GM12873 (cell line): Measurements from ENCODE around the gene YRDC.

Source experiments
- TF ChIP-seq, protein P1 (sequence below): IDR thresholded peaks from 2 replicates; pipeline ENCODE4 v1.5.1; 2012; ENCODE audit warnings: low read depth, mild to moderate bottlenecking, moderate library complexity, low read length, control low read depth; ENCODE audit not compliant: insufficient read depth; ENCODE audit errors: missing control alignments

Gene YRDC

GRCh38 chr1:37753473-37754321, 54.3 kb downstream of the YRDC start:
- TF ChIP-seq, protein P1, sequence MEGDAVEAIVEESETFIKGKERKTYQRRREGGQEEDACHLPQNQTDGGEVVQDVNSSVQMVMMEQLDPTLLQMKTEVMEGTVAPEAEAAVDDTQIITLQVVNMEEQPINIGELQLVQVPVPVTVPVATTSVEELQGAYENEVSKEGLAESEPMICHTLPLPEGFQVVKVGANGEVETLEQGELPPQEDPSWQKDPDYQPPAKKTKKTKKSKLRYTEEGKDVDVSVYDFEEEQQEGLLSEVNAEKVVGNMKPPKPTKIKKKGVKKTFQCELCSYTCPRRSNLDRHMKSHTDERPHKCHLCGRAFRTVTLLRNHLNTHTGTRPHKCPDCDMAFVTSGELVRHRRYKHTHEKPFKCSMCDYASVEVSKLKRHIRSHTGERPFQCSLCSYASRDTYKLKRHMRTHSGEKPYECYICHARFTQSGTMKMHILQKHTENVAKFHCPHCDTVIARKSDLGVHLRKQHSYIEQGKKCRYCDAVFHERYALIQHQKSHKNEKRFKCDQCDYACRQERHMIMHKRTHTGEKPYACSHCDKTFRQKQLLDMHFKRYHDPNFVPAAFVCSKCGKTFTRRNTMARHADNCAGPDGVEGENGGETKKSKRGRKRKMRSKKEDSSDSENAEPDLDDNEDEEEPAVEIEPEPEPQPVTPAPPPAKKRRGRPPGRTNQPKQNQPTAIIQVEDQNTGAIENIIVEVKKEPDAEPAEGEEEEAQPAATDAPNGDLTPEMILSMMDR, result no peak
